NCI-H1048 (cell line): ENCODE results near the gene ROBO3.

Experiments
- DNase-seq: peaks from one replicate; lab custom pipeline; 2025; lab: John Stamatoyannopoulos, UW

The ROBO3 gene

GRCh38 chr11:124892146-124892545, 26.9 kb downstream of the ROBO3 start:
- no peak for DNase-seq

GRCh38 chr11:124892750-124893454, 27.7 kb downstream of the ROBO3 start:
- no peak for DNase-seq

- no peak for DNase-seq
Measured at GRCh38 chr11:124893781-124894401, 28.7 kb downstream of the ROBO3 start.

- no peak for DNase-seq
Measured at GRCh38 chr11:124894606-124895430, 29.6 kb downstream of the ROBO3 start.

- no peak for DNase-seq
Measured at GRCh38 chr11:124895471-124895971, 30.3 kb downstream of the ROBO3 start.

GRCh38 chr11:124896071-124896750, 31.0 kb downstream of the ROBO3 start:
- no peak for DNase-seq

GRCh38 chr11:124896821-124897391, 31.7 kb downstream of the ROBO3 start:
- DNase-seq = no peak

- DNase-seq = no peak
Measured at GRCh38 chr11:124897674-124898262, 32.5 kb downstream of the ROBO3 start, which contains the start of gene ROBO4. TSS of gene ROBO4 (minus strand) at chr11:124897865. CDS start at chr11:124897795, 70 bp downstream.

- no peak for DNase-seq
Measured at GRCh38 chr11:124898263-124898680, 33.0 kb downstream of the ROBO3 start.

GRCh38 chr11:124898711-124899110, 33.5 kb downstream of the ROBO3 start:
- no peak for DNase-seq

- no peak for DNase-seq
Measured at GRCh38 chr11:124899383-124900145, 34.3 kb downstream of the ROBO3 start.

- no peak for DNase-seq
Measured at GRCh38 chr11:124900464-124900863, 35.2 kb downstream of the ROBO3 start.

GRCh38 chr11:124902616-124903015, 37.4 kb downstream of the ROBO3 start:
- no peak for DNase-seq

- DNase-seq = no peak
Measured at GRCh38 chr11:124915541-124916369, 50.5 kb downstream of the ROBO3 start.

GRCh38 chr11:124916370-124916710, 51.1 kb downstream of the ROBO3 start:
- DNase-seq = no peak

- no peak for DNase-seq
Measured at GRCh38 chr11:124917115-124917637, 51.9 kb downstream of the ROBO3 start.

- no peak for DNase-seq
Measured at GRCh38 chr11:124918950-124919349, 53.7 kb downstream of the ROBO3 start, which contains the start of gene HEPN1. TSS of gene HEPN1 (plus strand) at chr11:124919250.

- DNase-seq = no peak
Measured at GRCh38 chr11:124919898-124920297, 54.7 kb downstream of the ROBO3 start.

- no peak for DNase-seq
Measured at GRCh38 chr11:124920356-124920755, 55.1 kb downstream of the ROBO3 start.
